H1 (cell line): ENCODE measurements around the gene TTC9. TPM values are rescaled to one million over a fixed set of nuclear protein-coding genes. Genes with fewer than 3 reads are reported as not detected.

Experiments used
- CTCF ChIA-PET: fragments of 300-600 bp; sonication (Branson Sonifier 250); formaldehyde crosslinking; loops from one replicate; lab custom pipeline; 2021; ENCODE audit not compliant: partially characterized antibody; lab: Charles Lee
- POLR2A ChIA-PET: fragments of 300-600 bp; sonication (Branson Sonifier 250); formaldehyde crosslinking; loops from one replicate; lab custom pipeline; 2021; ENCODE audit warnings: inconsistent platforms; ENCODE audit not compliant: partially characterized antibody; lab: Charles Lee
- DNase-seq, 2 experiments: peaks; one replicate each; pipeline versions ENCODE4 v3.0.0 to v3.0.0-alpha.2; 2010 to 2022; ENCODE audit warnings: low spot score in 2 of 2, low read depth in 1 of 2, mixed read lengths in 1 of 2
- FAIRE-seq: peaks from 2 replicates; lab custom pipeline; 2011; peaks lifted over from hg19 to GRCh38; lab: Jason Lieb, UNC
- H2AFZ ChIP-seq: 2 replicates; pipeline ENCODE4 v1.8.1; 2012; ENCODE audit warnings: low read length, inconsistent platforms
- H2AK5ac ChIP-seq: 2 replicates; pipeline ENCODE4 v1.6.1; 2013; ENCODE audit warnings: low read depth, low read length
- H2BK120ac ChIP-seq: replicated peaks from 2 replicates; pipeline ENCODE3; 2013; ENCODE audit warnings: low read depth, low read length, inconsistent platforms
- H2BK12ac ChIP-seq: 2 replicates; pipeline ENCODE4 v1.6.1; 2013; ENCODE audit warnings: low read depth, low read length
- H2BK15ac ChIP-seq: 2 replicates; pipeline ENCODE4 v1.6.1; 2013; ENCODE audit warnings: low read length
- H2BK20ac ChIP-seq: 2 replicates; pipeline ENCODE4 v1.6.1; 2013; ENCODE audit warnings: low read length
- H2BK5ac ChIP-seq: 2 replicates; pipeline ENCODE4 v1.6.1; 2013; ENCODE audit warnings: low read depth, low read length
- H3K14ac ChIP-seq: 2 replicates; pipeline ENCODE4 v1.6.1; 2013; ENCODE audit warnings: inconsistent platforms; ENCODE audit not compliant: insufficient read length
- H3K18ac ChIP-seq: 2 replicates; pipeline ENCODE4 v1.6.1; 2013; ENCODE audit warnings: low read length; ENCODE audit errors: extremely low read depth
- H3K23ac ChIP-seq: 2 replicates; pipeline ENCODE4 v1.6.1; 2013; ENCODE audit warnings: inconsistent platforms; ENCODE audit not compliant: insufficient read length
- H3K23me2 ChIP-seq: 2 replicates; pipeline ENCODE4 v1.6.1; 2013; ENCODE audit warnings: low read depth, low read length
- H3K27ac ChIP-seq: 2 replicates; pipeline ENCODE4 v1.6.1; 2011; ENCODE audit warnings: low read depth, low read length, inconsistent platforms
- H3K27me3 ChIP-seq, 4 experiments: replicated peaks in 1 of 4; 1 replicate in 1 of 4; 2 replicates in 3 of 4; pipeline versions ENCODE4 v1.6.1 to v1.8.1; 2011 to 2013; ENCODE audit warnings: low read length in 3 of 4, mild to moderate bottlenecking in 3 of 4, inconsistent platforms in 2 of 4, mixed read lengths in 2 of 4, moderate library complexity in 1 of 4; ENCODE audit not compliant: control insufficient read depth in 3 of 4, insufficient read depth in 3 of 4; ENCODE audit errors: extremely low read depth in 1 of 4
- H3K36me3 ChIP-seq, 4 experiments: 2 replicates each; pipeline versions ENCODE4 v1.6.1 to v1.8.1; 2011 to 2013; ENCODE audit warnings: mild to moderate bottlenecking in 4 of 4, low read length in 3 of 4, moderate library complexity in 2 of 4, control low read depth in 1 of 4, inconsistent platforms in 1 of 4; ENCODE audit not compliant: insufficient read depth in 4 of 4, control insufficient read depth in 2 of 4
- H3K4ac ChIP-seq: replicated peaks from 2 replicates; pipeline ENCODE3; 2013; ENCODE audit warnings: low read length, low read depth, mixed read lengths, inconsistent platforms; ENCODE audit not compliant: insufficient read length
- H3K4me1 ChIP-seq, 4 experiments: replicated peaks in 1 of 4; 1 replicate in 1 of 4; 2 replicates in 3 of 4; pipeline versions ENCODE4 v1.6.1 to v1.8.1; 2011 to 2013; ENCODE audit warnings: low read length in 3 of 4, inconsistent platforms in 2 of 4, mixed read lengths in 1 of 4; ENCODE audit not compliant: insufficient read depth in 4 of 4, control insufficient read depth in 3 of 4
- H3K4me2 ChIP-seq, 2 experiments: 2 replicates each; pipeline versions ENCODE4 v1.6.1 to v1.8.1; 2011 to 2013; ENCODE audit warnings: low read depth in 2 of 2, low read length in 2 of 2, control low read depth in 1 of 2, inconsistent platforms in 1 of 2, mild to moderate bottlenecking in 1 of 2; ENCODE audit not compliant: insufficient read depth in 1 of 2
- H3K4me3 ChIP-seq, 4 experiments: fragments of 200-600, 300-600 bp in 1 of 4; sonication (generic), shearing (Covaris generic), sonication (Bioruptor Twin) in 1 of 4; 2 replicates each; pipeline versions ENCODE4 v1.5.1 to v1.8.1; 2011 to 2016; ENCODE audit warnings: low read length in 4 of 4, low read depth in 3 of 4, control low read depth in 2 of 4, inconsistent platforms in 2 of 4, mild to moderate bottlenecking in 2 of 4, mixed read lengths in 1 of 4, moderate library complexity in 1 of 4; ENCODE audit not compliant: insufficient read depth in 2 of 4; ENCODE audit errors: extremely low read depth in 1 of 4
- H3K56ac ChIP-seq: replicated peaks from 2 replicates; pipeline ENCODE3; 2013; ENCODE audit warnings: low read depth, mild to moderate bottlenecking, mixed read lengths, low read length, inconsistent platforms; ENCODE audit not compliant: insufficient read length
- H3K79me1 ChIP-seq: 2 replicates; pipeline ENCODE4 v1.6.1; 2013; ENCODE audit warnings: low read depth, low read length, control low read depth
- H3K79me2 ChIP-seq, 2 experiments: 2 replicates each; pipeline versions ENCODE4 v1.6.1 to v1.8.1; 2012 to 2013; ENCODE audit warnings: low read length in 2 of 2, mild to moderate bottlenecking in 2 of 2, inconsistent platforms in 1 of 2; ENCODE audit not compliant: insufficient read depth in 2 of 2, control insufficient read depth in 1 of 2
- H3K9ac ChIP-seq, 4 experiments: replicated peaks in 1 of 4; 1 replicate in 1 of 4; 2 replicates in 3 of 4; pipeline versions ENCODE4 v1.6.1 to v1.8.1; 2011 to 2013; ENCODE audit warnings: low read depth in 3 of 4, low read length in 3 of 4, control low read depth in 2 of 4, mild to moderate bottlenecking in 2 of 4, moderate library complexity in 2 of 4, inconsistent platforms in 1 of 4; ENCODE audit errors: extremely low read depth in 1 of 4
- H3K9me3 ChIP-seq, 2 experiments: 2 replicates each; pipeline versions ENCODE4 v1.6.1 to v1.8.1; 2012 to 2013; ENCODE audit warnings: mild to moderate bottlenecking in 2 of 2, moderate library complexity in 2 of 2, control low read depth in 1 of 2, inconsistent platforms in 1 of 2, low read depth in 1 of 2, low read length in 1 of 2, mixed read lengths in 1 of 2; ENCODE audit not compliant: insufficient read depth in 2 of 2
- H4K20me1 ChIP-seq, 2 experiments: replicated peaks in 1 of 2; 2 replicates each; pipeline versions ENCODE3 to v1.8.1; 2011 to 2013; ENCODE audit warnings: inconsistent platforms in 2 of 2, low read length in 2 of 2, mild to moderate bottlenecking in 1 of 2; ENCODE audit not compliant: insufficient read depth in 2 of 2, control insufficient read depth in 1 of 2
- H4K5ac ChIP-seq: 2 replicates; pipeline ENCODE4 v1.6.1; 2013; ENCODE audit warnings: low read length, low read depth, mixed read lengths, inconsistent platforms; ENCODE audit not compliant: insufficient read length
- H4K8ac ChIP-seq: 2 replicates; pipeline ENCODE4 v1.8.0; 2013; ENCODE audit warnings: mild to moderate bottlenecking, moderate library complexity, low read length, inconsistent platforms; ENCODE audit not compliant: insufficient read depth; ENCODE audit errors: extremely low read depth
- H4K91ac ChIP-seq: replicated peaks from 2 replicates; pipeline ENCODE3; 2013; ENCODE audit warnings: low read length, mixed read lengths, inconsistent platforms; ENCODE audit not compliant: insufficient read length
- CBX5 ChIP-seq: fragments of 300-800, 300-1000 bp; sonication (generic); IDR thresholded peaks from 2 replicates; pipeline ENCODE4 v1.7.1; 2016; ENCODE audit warnings: antibody characterized with exemption, low read length, low read depth
- CREB1 ChIP-seq: IDR thresholded peaks from 2 replicates; pipeline ENCODE4 v1.6.1; 2012; ENCODE audit warnings: inconsistent platforms
- CTCF ChIP-seq, 3 experiments: IDR thresholded peaks; 1 replicate in 2 of 3; 2 replicates in 1 of 3; pipeline versions ENCODE4 v1.5.1 to v1.6.1; 2011; ENCODE audit warnings: low read length in 3 of 3, mild to moderate bottlenecking in 3 of 3, inconsistent platforms in 2 of 3, low read depth in 1 of 3, moderate library complexity in 1 of 3; ENCODE audit not compliant: insufficient read depth in 1 of 3; ENCODE audit errors: control extremely low read depth in 1 of 3
- E2F6 ChIP-seq: IDR thresholded peaks from 2 replicates; pipeline ENCODE4 v1.6.1; 2012; ENCODE audit warnings: inconsistent platforms
- GABPA ChIP-seq: IDR thresholded peaks from 2 replicates; pipeline ENCODE4 v1.6.1; 2011; ENCODE audit warnings: mild to moderate bottlenecking, low read length, moderate library complexity, borderline replicate concordance; ENCODE audit not compliant: insufficient read depth
- KDM5A ChIP-seq: fragments of 200-600 bp; IDR thresholded peaks from 2 replicates; pipeline ENCODE4 v1.7.1; 2012; ENCODE audit warnings: mild to moderate bottlenecking, low read length, inconsistent platforms, mixed read lengths
- POLR2A ChIP-seq, 2 experiments: IDR thresholded peaks; 1 replicate in 1 of 2; 2 replicates in 1 of 2; pipeline ENCODE4 v1.6.1; 2011; ENCODE audit warnings: low read depth in 2 of 2, low read length in 2 of 2, mild to moderate bottlenecking in 2 of 2; ENCODE audit errors: control extremely low read depth in 1 of 2
- RBBP5 ChIP-seq: IDR thresholded peaks from 2 replicates; pipeline ENCODE4 v1.7.1; 2012; ENCODE audit warnings: low read depth, mild to moderate bottlenecking, inconsistent platforms, low read length, moderate library complexity, borderline replicate concordance
- SAP30 ChIP-seq: fragments of 300-600 bp; sonication (generic); IDR thresholded peaks from 2 replicates; pipeline ENCODE4 v1.7.1; 2012; ENCODE audit warnings: low read length, moderate library complexity, mild to moderate bottlenecking, inconsistent platforms; ENCODE audit not compliant: insufficient read depth, insufficient replicate concordance
- SP2 ChIP-seq: IDR thresholded peaks from 2 replicates; pipeline ENCODE4 v1.6.1; 2012; ENCODE audit warnings: mild to moderate bottlenecking, low read length, inconsistent platforms
- SUZ12 ChIP-seq: fragments of 200-600 bp; sonication (generic); IDR thresholded peaks from 2 replicates; pipeline ENCODE4 v1.6.1; 2012; ENCODE audit warnings: mild to moderate bottlenecking, inconsistent platforms, low read length, moderate library complexity, mixed read lengths
- WGBS, 2 experiments: shearing (Covaris generic) in 1 of 2; methylation state at CpG; one replicate each; pipeline versions ENCODE4 v1.1.6 to v1.1.7; 2013 to 2015; ENCODE audit warnings: low lambda C conversion rate in 2 of 2, mixed read lengths in 2 of 2, inconsistent platforms in 1 of 2, low coverage in 1 of 2, missing lambda C conversion rate in 1 of 2; ENCODE audit not compliant: insufficient replicate concordance in 2 of 2, insufficient coverage in 1 of 2, insufficient read length in 1 of 2; ENCODE audit errors: extremely low coverage in 1 of 2, missing lambda C conversion rate in 1 of 2; 5-methylcytosine and 5-hydroxymethylcytosine counted together
- polyA plus RNA-seq, 7 experiments: library from polyadenylated mRNA; depleted of rRNA in 3 of 7; stranded (reverse) in 5 of 7; unstranded in 2 of 7; fragments of >200 nt in 5 of 7; fragments of 200-250 nt in 2 of 7; gene quantifications; 1 replicate in 5 of 7; 2 replicates in 1 of 7; 4 replicates in 1 of 7; pipeline versions ENCODE4 v1.2.1 to v1.2.3, GENCODE V29; 2011 to 2013; ENCODE audit warnings: missing spikeins in 2 of 7, mixed read lengths in 2 of 7
- total RNA-seq: library from RNA; stranded (reverse); fragmentation: NEBNext Ultra II Directional; extraction: Animal tissue kit (Norgen Biotek cat#: 25700); gene quantifications from 2 replicates; pipeline ENCODE4 v1.2.1, GENCODE V29; 2021

The TTC9 gene
- total and polyA plus RNA-seq, 2 of the 8 experiments (the other 6 are each of a cell fraction or from before 2014, with no cell fraction given): 21.0 to 29.5 TPM

- Histone ChIP-seq H2BK15ac (no peak overlapping the region), H3K9me3 (no peaks in the 10 kb centered on the region), H3K4me3 (no peak overlapping the region), H4K20me1 (no peaks in the 10 kb centered on the region), H2AK5ac (no peak overlapping the region), H4K8ac (no peak overlapping the region), H4K91ac (no peak overlapping the region), H3K27me3 (no peaks in the 10 kb centered on the region), H3K4me1 (peaks cover 0 to 8% (median 2%) of the 10 kb centered on the region in 4 experiments; a peak in 4 of 7 replicates), H4K5ac (no peak overlapping the region), H3K4ac (no peak overlapping the region), H3K79me1 (no peaks in the 10 kb centered on the region), H3K56ac (no peak overlapping the region), H3K36me3 (no peaks in the 10 kb centered on the region), H3K18ac (no peak overlapping the region), H2AFZ (no peak overlapping the region), H3K79me2 (no peaks in the 10 kb centered on the region), H2BK20ac (no peak overlapping the region), H2BK5ac (no peak overlapping the region), H3K9ac (no peak overlapping the region), H2BK120ac (no peak overlapping the region), H3K27ac (no peak overlapping the region), H3K23me2 (no peaks in the 10 kb centered on the region), H3K23ac (no peak overlapping the region), H3K14ac (no peak overlapping the region), H2BK12ac (no peak overlapping the region), H3K4me2 (no peak overlapping the region)
- ChIA-PET POLR2A (interaction anchor here (0.8 to 1.6 kb wide), 3 partner anchors 8 to 115 kb away, joined by 4 to 5 read pairs (median 4); no protein-coding TSS in a partner anchor), CTCF (interaction anchor here (0.7 to 12.1 kb wide), 4 partner anchors 44 to 96 kb away, joined by 3 to 154 read pairs (median 3); no protein-coding TSS in a partner anchor)
- 92% methylated on average over 5 of the region's 5 CpGs; no CpG with 5 or more reads in 1 of the 2 experiments for WGBS, 2 experiments
- no peak for DNase-seq
- FAIRE-seq: no peak
- TF ChIP-seq SP2 (no peak), CBX5 (no peak), SUZ12 (no peak), CREB1 (no peak), GABPA (no peak), E2F6 (no peak), POLR2A (IDR thresholded peaks at IDR 0.05; ENCODE audit: control extremely low read depth in 1 of 2, low read depth in 2 of 2, low read length in 2 of 2) (no peak), SAP30 (no peak), KDM5A (no peak), CTCF (IDR thresholded peaks at IDR 0.05; ENCODE audit: control extremely low read depth in 1 of 3, insufficient read depth in 1 of 3, low read depth in 1 of 3, low read length in 3 of 3) (no peak), RBBP5 (no peak)
These were observed 74.8 kb downstream of the TTC9 start for GRCh38 chr14:70716483-70716882.
